DOHH2 (cell line): ENCODE measurements around the gene GUCA1A.

Source experiments
- H3F3A ChIP-seq: fragments of 200-600 bp; sonication (generic), shearing (Covaris generic); 2 replicates; pipeline ENCODE4 v1.6.0; 2016; ENCODE audit warnings: antibody characterized with exemption, mild to moderate bottlenecking; ENCODE audit not compliant: control insufficient read depth, insufficient read depth
- H3K27ac ChIP-seq: fragments of 200-600 bp; sonication (generic); 2 replicates; pipeline ENCODE4 v1.5.1; 2014; ENCODE audit warnings: low read depth, mild to moderate bottlenecking, low read length, moderate library complexity
- H3K27me3 ChIP-seq: fragments of 200-600 bp; sonication (generic); 2 replicates; pipeline ENCODE4 v1.6.1; 2014; ENCODE audit warnings: mild to moderate bottlenecking, low read length, mixed read lengths; ENCODE audit not compliant: control insufficient read depth
- H3K36me3 ChIP-seq: fragments of 200-600 bp; sonication (generic); 2 replicates; pipeline ENCODE4 v1.6.1; 2014; ENCODE audit warnings: mild to moderate bottlenecking, low read length, moderate library complexity, mixed read lengths; ENCODE audit not compliant: control insufficient read depth
- H3K4me1 ChIP-seq: fragments of 200-600 bp; sonication (generic); 2 replicates; pipeline ENCODE4 v1.6.1; 2014; ENCODE audit warnings: mild to moderate bottlenecking, low read length, mixed read lengths; ENCODE audit not compliant: control insufficient read depth
- H3K4me2 ChIP-seq: fragments of 200-600 bp; sonication (generic); 2 replicates; pipeline ENCODE4 v1.6.0; 2014; ENCODE audit warnings: mild to moderate bottlenecking, low read length, moderate library complexity
- H3K4me3 ChIP-seq: fragments of 200-600 bp; sonication (generic); 2 replicates; pipeline ENCODE4 v1.5.1; 2014; ENCODE audit warnings: mild to moderate bottlenecking, low read length, mixed read lengths
- H3K79me2 ChIP-seq: fragments of 200-600 bp; sonication (generic); 2 replicates; pipeline ENCODE4 v1.6.1; 2014; ENCODE audit warnings: mild to moderate bottlenecking, low read length, mixed read lengths; ENCODE audit not compliant: control insufficient read depth
- H3K9me2 ChIP-seq: fragments of 200-600 bp; sonication (generic); replicated peaks from 2 replicates; pipeline ENCODE4 v1.6.1; 2014; ENCODE audit warnings: mild to moderate bottlenecking, low read length, mixed read lengths; ENCODE audit not compliant: control insufficient read depth
- H3K9me3 ChIP-seq: fragments of 200-600 bp; sonication (generic); 2 replicates; pipeline ENCODE4 v1.6.1; 2014; ENCODE audit warnings: antibody characterized with exemption, low read length, mixed read lengths; ENCODE audit not compliant: control insufficient read depth, insufficient read depth
- H4K20me1 ChIP-seq: fragments of 200-600 bp; sonication (generic); 2 replicates; pipeline ENCODE4 v1.6.0; 2014; ENCODE audit warnings: low read depth, mild to moderate bottlenecking, antibody characterized with exemption, low read length, moderate library complexity; ENCODE audit not compliant: control insufficient read depth, insufficient read depth
- CTCF ChIP-seq: fragments of 200-600 bp; sonication (generic); IDR thresholded peaks from one replicate; pipeline ENCODE4 v1.5.1; 2014; ENCODE audit warnings: antibody characterized with exemption, mild to moderate bottlenecking, low read depth, low read length; ENCODE audit not compliant: poor library complexity, severe bottlenecking
- EZH2phosphoT487 ChIP-seq: fragments of 200-600 bp; sonication (generic); IDR thresholded peaks from 2 replicates; pipeline ENCODE4 v1.6.1; 2017; ENCODE audit warnings: borderline replicate concordance, mild to moderate bottlenecking, antibody characterized with exemption, low read length, moderate library complexity, mixed read lengths

Gene GUCA1A

GRCh38 chr6:42135722-42136121, 37.4 kb upstream of the GUCA1A start:
- no peaks in the 10 kb centered on the region for H4K20me1 ChIP-seq
- peaks cover 18% of the 10 kb centered on the region for H3K4me1 ChIP-seq
- H3K4me2 ChIP-seq, result no peak overlapping the region
- no peaks in the 10 kb centered on the region for H3K79me2 ChIP-seq
- H3K27me3 ChIP-seq, result peaks cover 7% of the 10 kb centered on the region
- H3K9me3 ChIP-seq, result no peaks in the 10 kb centered on the region
- H3K36me3 ChIP-seq, result no peaks in the 10 kb centered on the region
- TF ChIP-seq CTCF, result no peak
- TF ChIP-seq EZH2phosphoT487, result no peak
- no peaks in the 10 kb centered on the region for H3K9me2 ChIP-seq
- no peaks in the 10 kb centered on the region for H3F3A ChIP-seq
- H3K4me3 ChIP-seq, result no peak overlapping the region
- H3K27ac ChIP-seq, result no peak overlapping the region

- H3F3A ChIP-seq, result no peaks in the 10 kb centered on the region
Measured at GRCh38 chr6:42136508-42137193, 36.5 kb upstream of the GUCA1A start.

GRCh38 chr6:42137194-42137753, 35.9 kb upstream of the GUCA1A start:
- Histone ChIP-seq H3K27me3 (peaks cover 22% of the 10 kb centered on the region), H3K79me2 (no peaks in the 10 kb centered on the region), H3K36me3 (no peaks in the 10 kb centered on the region), H3F3A (no peaks in the 10 kb centered on the region), H4K20me1 (no peaks in the 10 kb centered on the region), H3K27ac (peak overlapping the region; percentile 18; the same call in 1 of the 2 replicates), H3K4me1 (peaks cover 18% of the 10 kb centered on the region), H3K9me3 (no peaks in the 10 kb centered on the region), H3K4me2 (peak overlapping the region; percentile 85), H3K4me3 (peak overlapping the region; percentile 65), H3K9me2 (no peaks in the 10 kb centered on the region)
- TF ChIP-seq EZH2phosphoT487 (no peak), CTCF (no peak)

More at GRCh38 chr6:42136508-42137193, 36.5 kb upstream of the GUCA1A start:
- Histone ChIP-seq H3K9me3 (no peaks in the 10 kb centered on the region), H3K27me3 (peaks cover 16% of the 10 kb centered on the region), H3K4me2 (peak overlapping the region; percentile 85), H3K9me2 (no peaks in the 10 kb centered on the region), H3K4me3 (peak overlapping the region; percentile 65), H4K20me1 (no peaks in the 10 kb centered on the region), H3K36me3 (no peaks in the 10 kb centered on the region), H3K27ac (peak overlapping the region; percentile 18; the same call in 1 of the 2 replicates), H3K79me2 (no peaks in the 10 kb centered on the region), H3K4me1 (peaks cover 18% of the 10 kb centered on the region)
- TF ChIP-seq CTCF (peak; percentile 89), EZH2phosphoT487 (no peak)
